ENCODE results near the gene NKX2-2. TPM values are rescaled to one million over a fixed set of nuclear protein-coding genes. Genes with fewer than 3 reads are reported as not detected.

NKX2-2 gene
- total and polyA plus RNA-seq, 2 of the 8 experiments (the other 6 are each of a cell fraction or from before 2014, with no cell fraction given), result not detected

DNA sequence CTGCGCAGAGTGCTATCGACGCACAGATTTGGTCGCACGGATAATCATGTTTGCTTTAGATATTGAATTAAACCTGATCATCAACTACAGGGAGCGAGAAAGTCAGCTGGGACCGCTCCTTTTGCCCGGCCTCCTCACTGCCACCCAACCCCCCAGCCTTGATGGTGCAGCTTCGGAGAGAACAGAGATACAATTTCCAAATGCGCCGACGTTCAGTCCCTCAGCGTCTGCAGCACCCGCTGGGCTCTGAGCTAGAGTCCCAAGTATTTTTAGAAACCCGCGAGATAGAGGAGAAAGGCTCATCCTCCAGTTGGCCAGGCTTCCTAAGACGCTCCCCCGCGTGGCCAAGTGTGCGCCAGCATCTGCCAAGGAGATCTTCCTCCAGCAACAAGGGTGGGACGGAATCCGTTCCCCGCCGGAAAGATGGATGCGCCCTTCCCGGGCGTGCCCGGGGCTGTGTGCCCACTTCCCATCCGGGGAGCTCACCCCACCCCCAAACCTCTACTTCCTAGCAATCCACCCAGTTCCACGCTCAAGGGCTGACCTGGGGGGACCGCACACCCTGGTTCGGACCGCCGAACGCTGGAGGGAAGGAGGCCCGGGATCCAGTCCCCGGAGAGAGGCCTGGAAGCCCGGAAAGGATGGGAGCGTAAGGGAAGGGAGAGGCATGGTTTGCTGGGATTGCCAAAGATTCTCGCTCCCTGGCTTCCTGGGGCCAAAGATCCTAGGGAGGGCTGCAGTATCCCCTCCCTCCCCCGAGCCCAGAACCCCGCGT is 4.1 kb downstream of the NKX2-2 start:
- H4K20me1 ChIP-seq (replicated peaks in 1 of 2; ENCODE audit: control insufficient read depth in 1 of 2, insufficient read depth in 2 of 2, low read length in 2 of 2), result peaks cover 11 to 26% of the 10 kb centered on the region in 2 experiments
- no peaks in the 10 kb centered on the region for H3K79me2 ChIP-seq (ENCODE audit: control insufficient read depth in 1 of 2, insufficient read depth in 2 of 2, low read length in 2 of 2)
- H3K4me3 ChIP-seq (ENCODE audit: extremely low read depth in 1 of 4, insufficient read depth in 2 of 4, low read depth in 3 of 4, low read length in 4 of 4), result peak overlapping the region in 2 of 4 experiments; percentile 15 to 58; a peak in 4 of 8 replicates
- no peak overlapping the region for H2BK20ac ChIP-seq (ENCODE audit: low read length)
- no peak overlapping the region for H4K5ac ChIP-seq (ENCODE audit: insufficient read length, low read depth, low read length)
- H2AFZ ChIP-seq (ENCODE audit: low read length), result no peak overlapping the region
- no peak overlapping the region for H3K23ac ChIP-seq (ENCODE audit: insufficient read length)
- FAIRE-seq (no peak), DNase-seq (ENCODE audit: low read depth in 1 of 2, low spot score in 2 of 2) (peak in 1 of 2 experiments; percentile 68)
- WGBS, 2 experiments (ENCODE audit: extremely low coverage in 1 of 2, insufficient coverage in 1 of 2, insufficient read length in 1 of 2, insufficient replicate concordance in 2 of 2, low coverage in 1 of 2, low lambda C conversion rate in 2 of 2, missing lambda C conversion rate in 1 of 2), result 3% methylated on average over 28 of the region's 43 CpGs; no CpG with 5 or more reads in 1 of the 2 experiments
- no peak overlapping the region for H3K4ac ChIP-seq (replicated peaks; ENCODE audit: insufficient read length, low read depth, low read length)
- peaks cover 77 to 93% (median 87%) of the 10 kb centered on the region in 4 experiments for H3K27me3 ChIP-seq (replicated peaks in 1 of 4; ENCODE audit: control insufficient read depth in 3 of 4, extremely low read depth in 1 of 4, insufficient read depth in 3 of 4, low read length in 3 of 4)
- no peak overlapping the region for H4K8ac ChIP-seq (ENCODE audit: extremely low read depth, insufficient read depth, low read length)
- no peak overlapping the region for H2BK120ac ChIP-seq (replicated peaks; ENCODE audit: low read depth, low read length)
- peaks cover 0 to 4% (median 0%) of the 10 kb centered on the region in 4 experiments; a peak in 1 of 8 replicates for H3K36me3 ChIP-seq (ENCODE audit: control insufficient read depth in 2 of 4, insufficient read depth in 4 of 4, low read length in 3 of 4)
- TF ChIP-seq CBX8 (IDR thresholded peaks at IDR 0.05; ENCODE audit: borderline replicate concordance, low read depth, low read length) (no peak; the same call in 1 of the 2 replicates), SUZ12 (IDR thresholded peaks at IDR 0.05; ENCODE audit: low read length) (peak; percentile 94), KDM4A (IDR thresholded peaks at IDR 0.05; ENCODE audit: low read depth, low read length, severe bottlenecking) (peak; percentile 43), EZH2 (IDR thresholded peaks at IDR 0.05; ENCODE audit: low read depth, low read length, severe bottlenecking) (peak; percentile 97), HDAC2 (IDR thresholded peaks at IDR 0.05; ENCODE audit: borderline replicate concordance in 1 of 2, low read depth in 2 of 2, low read length in 2 of 2) (no peak), RNF2 (IDR thresholded peaks at IDR 0.05; ENCODE audit: borderline replicate concordance, low read depth, low read length, missing control alignments, poor library complexity, severe bottlenecking) (peak; percentile 26), TBP (IDR thresholded peaks at IDR 0.05; ENCODE audit: low read depth, low read length) (peak; percentile 19; the same call in 1 of the 2 replicates), RBBP5 (IDR thresholded peaks at IDR 0.05; ENCODE audit: borderline replicate concordance, low read depth, low read length) (peak; percentile 23; the same call in 1 of the 2 replicates), CTBP2 (IDR thresholded peaks at IDR 0.05; ENCODE audit: borderline replicate concordance, insufficient read depth, insufficient read length, low read length) (peak; percentile 95)
- CTCF ChIA-PET (ENCODE audit: partially characterized antibody), result interaction anchor here (0.7 to 4.1 kb wide), 13 partner anchors 8 to 1076 kb away, joined by 3 to 30 read pairs (median 4); no protein-coding TSS in a partner anchor
- POLR2A ChIA-PET (ENCODE audit: partially characterized antibody), result interaction anchor here (1.5 kb wide), 1 partner anchor 12 kb away, joined by 3 read pairs; no protein-coding TSS in a partner anchor
- H2AK5ac ChIP-seq (ENCODE audit: low read depth, low read length), result no peak overlapping the region
- H3K56ac ChIP-seq (replicated peaks; ENCODE audit: insufficient read length, low read depth, low read length), result no peak overlapping the region
- H3K9ac ChIP-seq (replicated peaks in 1 of 4; ENCODE audit: extremely low read depth in 1 of 4, low read depth in 3 of 4, low read length in 3 of 4), result no peak overlapping the region
- peak overlapping the region; percentile 65 to 66 for H3K4me2 ChIP-seq (ENCODE audit: insufficient read depth in 1 of 2, low read depth in 2 of 2, low read length in 2 of 2)
- H3K14ac ChIP-seq (ENCODE audit: insufficient read length), result no peak overlapping the region
- no peaks in the 10 kb centered on the region for H3K9me3 ChIP-seq (ENCODE audit: insufficient read depth in 2 of 2, low read depth in 1 of 2, low read length in 1 of 2)
- H4K91ac ChIP-seq (replicated peaks; ENCODE audit: insufficient read length, low read length), result no peak overlapping the region
- H2BK5ac ChIP-seq (ENCODE audit: low read depth, low read length), result no peak overlapping the region
- H3K79me1 ChIP-seq (ENCODE audit: low read depth, low read length), result no peaks in the 10 kb centered on the region
- peaks cover 10% of the 10 kb centered on the region; the same call in 1 of the 2 replicates for H3K23me2 ChIP-seq (ENCODE audit: low read depth, low read length)
- no peak overlapping the region; the same call in 1 of the 2 replicates for H2BK15ac ChIP-seq (ENCODE audit: low read length)
- H2BK12ac ChIP-seq (ENCODE audit: low read depth, low read length), result peak overlapping the region; percentile 7; the same call in 1 of the 2 replicates
- peaks cover 6 to 49% (median 21%) of the 10 kb centered on the region in 4 experiments; a peak in 6 of 7 replicates for H3K4me1 ChIP-seq (replicated peaks in 1 of 4; ENCODE audit: control insufficient read depth in 3 of 4, insufficient read depth in 4 of 4, low read length in 3 of 4)
- H3K27ac ChIP-seq (ENCODE audit: low read depth, low read length), result no peak overlapping the region
- H3K18ac ChIP-seq (ENCODE audit: extremely low read depth, low read length), result no peak overlapping the region; the same call in 1 of the 2 replicates
